SH-SY5Y (cell line): ENCODE data around the gene PRKAB1.

Experiments used
- GATA2 ChIP-seq: IDR thresholded peaks from 2 replicates; pipeline ENCODE4 v1.6.1; 2011; ENCODE audit warnings: mild to moderate bottlenecking, low read depth, low read length
- GATA3 ChIP-seq: IDR thresholded peaks from 2 replicates; pipeline ENCODE4 v1.6.1; 2011; ENCODE audit warnings: low read depth, mild to moderate bottlenecking, low read length, moderate library complexity

PRKAB1 gene

DNA sequence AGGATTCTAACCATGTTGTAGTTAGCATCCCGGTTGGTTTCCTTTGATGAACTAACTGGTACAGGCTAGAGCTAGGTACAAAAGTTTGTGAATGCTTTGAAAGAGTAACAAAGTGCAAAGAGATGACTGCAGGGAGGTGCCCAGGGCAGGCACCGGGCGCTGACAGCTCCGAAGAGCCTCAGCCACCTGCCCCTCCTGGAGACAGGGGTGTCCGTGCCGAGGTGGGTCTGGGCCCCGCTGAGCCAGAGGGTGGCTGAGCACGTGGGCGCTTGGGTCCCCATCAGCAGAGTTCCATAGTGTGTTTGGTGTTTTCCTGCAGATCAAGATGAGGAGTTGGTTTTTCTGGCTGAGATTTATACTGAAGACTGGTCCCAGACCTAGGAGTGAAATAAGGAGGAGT, 19.9 kb downstream of the PRKAB1 start:
- TF ChIP-seq GATA2: no peak
- no peak for TF ChIP-seq GATA3

DNA sequence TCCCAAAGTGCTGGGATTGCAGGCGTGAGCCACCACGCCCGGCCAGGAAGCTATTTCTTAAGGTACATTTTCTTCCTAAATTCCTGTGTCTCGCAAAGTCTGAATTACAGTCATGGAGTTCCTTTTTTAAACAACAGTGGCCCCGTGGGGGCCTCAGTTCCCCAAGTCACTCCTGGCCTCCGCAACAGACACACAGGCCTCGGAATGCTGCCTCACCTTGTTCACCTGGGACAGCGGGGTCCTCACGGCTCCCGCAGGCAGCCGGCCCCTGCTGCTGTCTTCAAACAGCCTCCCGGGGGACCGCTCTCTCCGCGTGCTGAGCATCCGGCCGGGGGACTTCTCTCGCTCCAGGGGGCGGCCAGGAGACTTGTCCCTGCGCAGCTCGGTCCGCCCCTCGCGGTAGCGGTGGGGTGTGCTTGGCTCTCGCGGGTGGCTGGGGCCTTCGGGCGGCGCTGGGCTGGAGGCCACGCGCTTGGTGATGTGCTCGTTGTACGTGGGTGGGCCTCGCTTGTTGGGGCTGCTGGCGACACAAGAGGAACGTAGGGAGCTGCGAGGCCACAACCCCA, 22.1 kb downstream of the PRKAB1 start:
- TF ChIP-seq GATA3: no peak
- TF ChIP-seq GATA2: no peak

- TF ChIP-seq GATA3 (no peak), GATA2 (no peak)
Measured at GRCh38 chr12:119691202-119691810, 23.4 kb downstream of the PRKAB1 start.

DNA sequence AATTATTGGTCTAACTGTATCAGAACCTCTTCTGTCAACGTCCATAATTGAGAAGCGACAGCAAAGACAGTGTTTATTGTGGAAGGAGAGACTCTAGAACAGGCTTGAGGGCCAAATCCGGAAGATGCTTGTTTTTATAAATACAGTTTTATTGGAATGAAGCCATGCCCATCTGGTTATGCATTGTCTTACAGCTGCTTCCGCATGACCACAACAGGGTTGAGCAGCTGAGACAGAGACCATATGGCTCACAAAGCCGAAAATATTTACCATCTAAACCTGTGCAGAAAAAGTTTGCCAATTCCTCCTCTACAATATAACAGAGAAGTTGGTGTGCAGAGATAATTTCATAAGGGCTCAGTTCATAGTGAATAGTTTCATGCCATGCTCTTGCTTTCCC, 24.5 kb downstream of the PRKAB1 start:
- TF ChIP-seq GATA2: no peak
- TF ChIP-seq GATA3: no peak

- no peak for TF ChIP-seq GATA2
- no peak for TF ChIP-seq GATA3
Measured at GRCh38 chr12:119692997-119693396, 25.1 kb downstream of the PRKAB1 start.

DNA sequence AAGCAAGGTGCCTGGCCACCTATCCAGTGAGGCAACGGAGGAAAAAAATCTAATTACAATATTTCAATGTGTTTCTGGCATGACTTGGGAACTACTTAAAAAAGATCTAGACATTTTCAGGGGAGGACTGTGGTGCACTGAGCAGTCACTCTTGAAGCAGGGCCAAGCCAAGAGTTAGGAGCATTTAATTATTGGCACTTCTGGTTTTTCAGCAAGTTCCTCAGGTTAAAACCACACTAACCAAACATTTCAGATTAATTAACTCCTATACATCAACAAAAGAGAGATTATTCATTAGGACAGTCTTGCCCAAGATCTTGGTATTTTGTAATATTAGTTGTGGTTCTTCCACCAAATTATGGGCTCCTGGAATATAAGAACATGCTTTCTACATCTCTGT, 25.6 kb downstream of the PRKAB1 start:
- no peak for TF ChIP-seq GATA3

DNA sequence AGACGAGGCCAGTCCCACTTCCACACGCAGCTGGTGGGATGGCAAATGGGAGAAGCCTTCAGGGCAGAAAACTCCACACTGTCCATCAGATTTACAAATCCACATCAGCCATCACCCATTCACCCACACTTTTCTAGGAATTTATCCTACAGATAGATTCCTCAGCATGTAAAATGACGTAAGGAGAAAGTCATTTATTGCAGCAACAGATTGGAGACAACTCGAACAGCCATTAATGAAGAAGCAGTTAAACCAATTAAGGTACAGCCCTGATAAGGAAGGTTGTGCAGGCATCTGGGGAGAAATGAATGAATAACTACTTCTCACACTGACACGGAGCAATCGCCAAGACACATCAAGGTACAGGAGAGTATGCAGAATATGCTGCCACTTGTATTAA, 26.2 kb downstream of the PRKAB1 start:
- TF ChIP-seq GATA2: no peak
- TF ChIP-seq GATA3: no peak

DNA sequence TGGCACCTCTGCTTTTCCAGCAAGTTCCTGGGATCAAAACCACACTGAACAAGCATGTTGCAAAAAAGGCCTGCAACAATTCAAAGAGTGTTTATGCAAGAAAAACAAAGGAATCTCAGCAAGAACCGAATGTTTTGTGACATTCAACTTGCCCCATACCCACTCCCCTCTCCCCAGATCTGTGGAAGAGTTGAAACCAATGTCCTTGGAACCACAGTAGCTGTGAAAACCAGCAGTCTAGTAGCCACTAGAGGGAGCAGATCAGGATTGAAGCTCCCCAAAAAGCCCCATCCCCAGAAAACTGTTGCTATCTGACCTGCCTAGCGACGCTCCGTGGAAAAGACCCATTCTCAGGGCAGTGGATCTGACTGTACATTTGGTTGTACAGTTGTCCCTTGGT, 27.1 kb downstream of the PRKAB1 start:
- no peak for TF ChIP-seq GATA3
- TF ChIP-seq GATA2: no peak

DNA sequence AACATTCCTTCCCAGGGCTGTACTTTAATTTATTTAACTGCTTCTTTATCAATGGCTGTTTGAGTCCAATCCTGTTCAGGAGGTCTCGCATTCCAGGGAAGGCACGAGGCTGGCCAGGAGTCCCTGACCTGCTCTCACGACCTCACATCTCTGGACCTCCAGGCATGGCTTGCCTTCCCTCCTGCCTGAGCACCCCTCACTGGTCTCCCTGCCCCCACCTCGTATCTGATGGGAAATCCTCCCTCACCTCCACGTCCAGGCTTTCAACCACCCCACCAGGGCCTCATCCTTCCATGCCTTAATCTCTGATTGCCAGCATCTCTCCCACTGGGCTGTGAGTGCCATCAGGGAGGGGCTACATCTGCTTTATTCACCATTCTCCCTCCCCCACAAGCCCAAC, 29.0 kb downstream of the PRKAB1 start:
- TF ChIP-seq GATA2 (no peak), GATA3 (no peak)

GRCh38 chr12:119699199-119699760, 31.3 kb downstream of the PRKAB1 start:
- TF ChIP-seq GATA2 (no peak), GATA3 (no peak)

DNA sequence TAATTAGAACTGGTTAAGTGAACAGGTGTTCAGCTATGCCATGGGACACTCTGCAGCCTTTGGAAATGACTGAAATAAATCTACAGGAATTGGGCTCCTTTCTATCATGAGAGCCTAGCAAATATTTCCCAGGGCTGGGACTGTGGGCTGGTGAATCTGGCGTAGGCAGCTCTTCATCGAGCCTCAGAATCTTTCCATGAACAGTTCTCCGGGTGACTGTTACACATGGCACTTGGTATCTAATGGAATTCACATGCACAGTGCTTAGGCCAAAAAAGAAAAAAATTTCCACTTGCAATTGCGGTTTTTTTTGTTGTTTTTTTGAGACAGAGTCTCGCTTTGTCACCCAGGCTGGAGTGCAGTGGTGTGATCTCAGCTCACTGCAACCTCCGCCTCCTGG, 32.1 kb downstream of the PRKAB1 start:
- TF ChIP-seq GATA3 (no peak), GATA2 (no peak)

- TF ChIP-seq GATA2: no peak
- TF ChIP-seq GATA3: no peak
Measured at GRCh38 chr12:119704065-119704747, 36.3 kb downstream of the PRKAB1 start.

DNA sequence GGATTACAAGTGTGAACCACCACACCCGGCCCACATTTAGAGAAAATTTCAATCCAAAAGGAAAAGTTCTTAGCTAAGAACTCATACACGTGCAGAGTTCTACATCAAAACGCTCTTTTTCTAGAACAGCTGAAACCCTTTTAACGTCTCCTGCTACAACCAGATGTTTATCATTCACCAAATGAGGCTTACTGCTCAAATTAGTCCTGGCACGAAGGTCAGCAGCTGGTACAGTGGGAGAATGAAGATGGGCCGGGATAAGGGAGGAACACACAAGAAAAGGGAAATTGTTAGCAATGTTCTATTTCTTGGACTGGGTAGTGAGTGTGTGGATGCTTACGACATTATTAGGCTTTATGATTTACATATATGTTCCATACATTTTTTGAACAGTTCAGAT, 37.2 kb downstream of the PRKAB1 start:
- TF ChIP-seq GATA2 (peak; percentile 85), GATA3 (no peak)

DNA sequence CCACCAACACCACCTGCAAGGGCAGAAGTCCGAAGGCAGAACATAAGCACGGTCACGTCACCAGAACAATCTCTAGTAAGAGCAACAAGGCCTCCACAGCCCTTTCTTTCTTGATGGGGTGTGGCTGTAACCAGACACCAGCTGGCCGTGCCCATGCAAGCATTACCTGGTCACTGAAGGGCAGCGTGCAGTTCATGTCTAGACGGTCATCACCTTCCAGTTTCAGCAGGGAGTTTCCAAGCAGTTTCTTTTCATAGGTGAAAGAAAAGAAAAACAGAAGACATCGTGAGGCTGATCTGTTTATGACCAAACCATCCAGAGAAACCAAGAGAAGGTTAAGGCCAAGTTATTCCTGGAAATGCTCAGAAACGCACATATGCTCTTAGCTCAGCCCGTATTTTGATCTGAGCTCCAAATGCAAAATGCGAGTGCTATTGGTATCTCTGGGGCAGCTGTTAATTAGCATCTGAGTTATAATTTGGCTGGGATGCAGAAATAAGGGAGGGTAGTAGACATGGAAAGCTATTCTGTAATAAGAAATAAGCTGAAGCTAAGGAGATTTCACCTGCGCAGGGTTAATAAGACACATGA, 42.5 kb downstream of the PRKAB1 start:
- no peak for TF ChIP-seq GATA3
- no peak for TF ChIP-seq GATA2
